Panc1 (cell line): ENCODE data around the gene TIMM50.

Experiments
- POLR2AphosphoS5 ChIP-seq: IDR thresholded peaks from 2 replicates; pipeline ENCODE4 v1.6.1; 2012; ENCODE audit warnings: mild to moderate bottlenecking, low read depth, low read length, moderate library complexity
- TF ChIP-seq, protein P1 (sequence below): fragments of 450-650 bp; IDR thresholded peaks from 2 replicates; pipeline ENCODE4 v1.5.1; 2017; ENCODE audit warnings: mild to moderate bottlenecking
- TF ChIP-seq, protein P2 (sequence below), 2 experiments: IDR thresholded peaks; 2 replicates each; pipeline ENCODE4 v1.6.1; 2011 to 2012; ENCODE audit warnings: low read depth in 2 of 2, control low read depth in 1 of 2, low read length in 1 of 2, mild to moderate bottlenecking in 1 of 2, moderate library complexity in 1 of 2; ENCODE audit not compliant: insufficient read depth in 1 of 2

- TF ChIP-seq, protein P1, sequence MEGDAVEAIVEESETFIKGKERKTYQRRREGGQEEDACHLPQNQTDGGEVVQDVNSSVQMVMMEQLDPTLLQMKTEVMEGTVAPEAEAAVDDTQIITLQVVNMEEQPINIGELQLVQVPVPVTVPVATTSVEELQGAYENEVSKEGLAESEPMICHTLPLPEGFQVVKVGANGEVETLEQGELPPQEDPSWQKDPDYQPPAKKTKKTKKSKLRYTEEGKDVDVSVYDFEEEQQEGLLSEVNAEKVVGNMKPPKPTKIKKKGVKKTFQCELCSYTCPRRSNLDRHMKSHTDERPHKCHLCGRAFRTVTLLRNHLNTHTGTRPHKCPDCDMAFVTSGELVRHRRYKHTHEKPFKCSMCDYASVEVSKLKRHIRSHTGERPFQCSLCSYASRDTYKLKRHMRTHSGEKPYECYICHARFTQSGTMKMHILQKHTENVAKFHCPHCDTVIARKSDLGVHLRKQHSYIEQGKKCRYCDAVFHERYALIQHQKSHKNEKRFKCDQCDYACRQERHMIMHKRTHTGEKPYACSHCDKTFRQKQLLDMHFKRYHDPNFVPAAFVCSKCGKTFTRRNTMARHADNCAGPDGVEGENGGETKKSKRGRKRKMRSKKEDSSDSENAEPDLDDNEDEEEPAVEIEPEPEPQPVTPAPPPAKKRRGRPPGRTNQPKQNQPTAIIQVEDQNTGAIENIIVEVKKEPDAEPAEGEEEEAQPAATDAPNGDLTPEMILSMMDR, result no peak
- no peak for TF ChIP-seq POLR2AphosphoS5
- TF ChIP-seq, protein P2, sequence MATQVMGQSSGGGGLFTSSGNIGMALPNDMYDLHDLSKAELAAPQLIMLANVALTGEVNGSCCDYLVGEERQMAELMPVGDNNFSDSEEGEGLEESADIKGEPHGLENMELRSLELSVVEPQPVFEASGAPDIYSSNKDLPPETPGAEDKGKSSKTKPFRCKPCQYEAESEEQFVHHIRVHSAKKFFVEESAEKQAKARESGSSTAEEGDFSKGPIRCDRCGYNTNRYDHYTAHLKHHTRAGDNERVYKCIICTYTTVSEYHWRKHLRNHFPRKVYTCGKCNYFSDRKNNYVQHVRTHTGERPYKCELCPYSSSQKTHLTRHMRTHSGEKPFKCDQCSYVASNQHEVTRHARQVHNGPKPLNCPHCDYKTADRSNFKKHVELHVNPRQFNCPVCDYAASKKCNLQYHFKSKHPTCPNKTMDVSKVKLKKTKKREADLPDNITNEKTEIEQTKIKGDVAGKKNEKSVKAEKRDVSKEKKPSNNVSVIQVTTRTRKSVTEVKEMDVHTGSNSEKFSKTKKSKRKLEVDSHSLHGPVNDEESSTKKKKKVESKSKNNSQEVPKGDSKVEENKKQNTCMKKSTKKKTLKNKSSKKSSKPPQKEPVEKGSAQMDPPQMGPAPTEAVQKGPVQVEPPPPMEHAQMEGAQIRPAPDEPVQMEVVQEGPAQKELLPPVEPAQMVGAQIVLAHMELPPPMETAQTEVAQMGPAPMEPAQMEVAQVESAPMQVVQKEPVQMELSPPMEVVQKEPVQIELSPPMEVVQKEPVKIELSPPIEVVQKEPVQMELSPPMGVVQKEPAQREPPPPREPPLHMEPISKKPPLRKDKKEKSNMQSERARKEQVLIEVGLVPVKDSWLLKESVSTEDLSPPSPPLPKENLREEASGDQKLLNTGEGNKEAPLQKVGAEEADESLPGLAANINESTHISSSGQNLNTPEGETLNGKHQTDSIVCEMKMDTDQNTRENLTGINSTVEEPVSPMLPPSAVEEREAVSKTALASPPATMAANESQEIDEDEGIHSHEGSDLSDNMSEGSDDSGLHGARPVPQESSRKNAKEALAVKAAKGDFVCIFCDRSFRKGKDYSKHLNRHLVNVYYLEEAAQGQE (IDR thresholded peaks at IDR 0.05; ENCODE audit: insufficient read depth in 1 of 2, low read depth in 2 of 2, low read length in 1 of 2), result no peak
Measured at GRCh38 chr19:39483141-39483540, 2.5 kb downstream of the TIMM50 start.
